WTC11 (cell line): Measurements from ENCODE around the gene AIG1. TPM values are rescaled to one million over a fixed set of nuclear protein-coding genes. Genes with fewer than 3 reads are reported as not detected.
"Not testable (repeated sequence)": the region's sequence is repeated elsewhere in the genome, so short reads cannot be mapped to it uniquely, and the experiment has no call there.

ENCODE experiments used
- ATAC-seq: fragments of 200-7000 bp; cut with Tn5 transposase; 2 replicates; pipeline ENCODE4 v1.10.0; 2021; ENCODE audit warnings: mild to moderate bottlenecking, moderate library complexity
- CTCF ChIA-PET: fragments of 300-600 bp; sonication (Branson Sonifier 250); formaldehyde crosslinking; loops from one replicate; lab custom pipeline; 2021; ENCODE audit warnings: antibody characterized with exemption; lab: Charles Lee
- POLR2A ChIA-PET: fragments of 350-600 bp; sonication (Branson Sonifier 250); formaldehyde crosslinking; loops from one replicate; lab custom pipeline; 2021; ENCODE audit warnings: antibody characterized with exemption; lab: Charles Lee
- DNase-seq: peaks from one replicate; pipeline ENCODE4 v3.0.0; 2021; ENCODE audit warnings: low spot score
- H3K27ac Mint-ChIP-seq: 2 replicates; pipeline ENCODE4 v1.8.0; 2021; ENCODE audit warnings: mixed read lengths
- H3K27me3 Mint-ChIP-seq: 2 replicates; pipeline ENCODE4 v1.8.0; 2021; ENCODE audit warnings: low read depth, mild to moderate bottlenecking, moderate library complexity, mixed read lengths
- H3K36me3 Mint-ChIP-seq: 2 replicates; pipeline ENCODE4 v1.8.0; 2021; ENCODE audit warnings: mixed read lengths
- H3K4me1 Mint-ChIP-seq: 2 replicates; pipeline ENCODE4 v1.8.0; 2022; ENCODE audit warnings: mixed read lengths
- H3K4me3 Mint-ChIP-seq: 2 replicates; pipeline ENCODE4 v1.8.0; 2021; ENCODE audit warnings: mild to moderate bottlenecking, moderate library complexity, mixed read lengths
- H3K9me3 Mint-ChIP-seq: 2 replicates; pipeline ENCODE4 v1.8.0; 2021; ENCODE audit warnings: mixed read lengths
- E2F5 ChIP-seq: sonication (generic); formaldehyde crosslinking; IDR thresholded peaks from 2 replicates; pipeline ENCODE4 v1.8.1; 2022; ENCODE audit warnings: mild to moderate bottlenecking, moderate library complexity, missing genetic modification reagents
- ETV6 ChIP-seq: sonication (generic); formaldehyde crosslinking; IDR thresholded peaks from 2 replicates; pipeline ENCODE4 v1.8.1; 2022; ENCODE audit warnings: mild to moderate bottlenecking, missing genetic modification reagents
- FOXP1 ChIP-seq: sonication (generic); formaldehyde crosslinking; IDR thresholded peaks from 2 replicates; pipeline ENCODE4 v1.8.0; 2022; ENCODE audit warnings: missing genetic modification reagents, mild to moderate bottlenecking, moderate library complexity, borderline replicate concordance
- HMGA2 ChIP-seq: fragments of 250-450 bp; sonication (Bioruptor Pico); IDR thresholded peaks from 2 replicates; pipeline ENCODE4 v1.4.0; 2021; ENCODE audit warnings: mild to moderate bottlenecking, moderate library complexity
- HMGXB4 ChIP-seq: sonication (generic); formaldehyde crosslinking; IDR thresholded peaks from 2 replicates; pipeline ENCODE4 v1.8.1; 2023; ENCODE audit warnings: mild to moderate bottlenecking, moderate library complexity, missing genetic modification reagents
- JAZF1 ChIP-seq: fragments of 250-450 bp; sonication (Bioruptor Pico); IDR thresholded peaks from 2 replicates; pipeline ENCODE4 v1.9.0; 2021; ENCODE audit warnings: moderate library complexity, mild to moderate bottlenecking, inconsistent platforms
- JUN ChIP-seq: sonication (generic); formaldehyde crosslinking; IDR thresholded peaks from 2 replicates; pipeline ENCODE4 v1.8.0; 2023; ENCODE audit warnings: mild to moderate bottlenecking, missing genetic modification reagents
- NFE2L1 ChIP-seq: sonication (generic); formaldehyde crosslinking; IDR thresholded peaks from 2 replicates; pipeline ENCODE4 v1.8.1; 2023; ENCODE audit warnings: missing genetic modification reagents
- PRRX2 ChIP-seq: fragments of 250-450 bp; sonication (Bioruptor Pico); IDR thresholded peaks from 2 replicates; pipeline ENCODE4 v1.8.0; 2021; ENCODE audit warnings: mild to moderate bottlenecking
- RELA ChIP-seq: sonication (generic); formaldehyde crosslinking; IDR thresholded peaks from 2 replicates; pipeline ENCODE4 v1.8.1; 2022; ENCODE audit warnings: missing genetic modification reagents, mild to moderate bottlenecking, borderline replicate concordance
- RORB ChIP-seq: fragments of 250-450 bp; sonication (Bioruptor Pico); IDR thresholded peaks from 2 replicates; pipeline ENCODE4 v1.9.0; 2021; ENCODE audit warnings: mild to moderate bottlenecking
- SP1 ChIP-seq: sonication (generic); formaldehyde crosslinking; conservative IDR thresholded peaks from 2 replicates; pipeline ENCODE4 v1.8.1; 2022; ENCODE audit warnings: missing genetic modification reagents
- TP53 ChIP-seq: sonication (generic); formaldehyde crosslinking; IDR thresholded peaks from 2 replicates; pipeline ENCODE4 v1.8.1; 2023; ENCODE audit warnings: mild to moderate bottlenecking, missing genetic modification reagents
- ZNF121 ChIP-seq: sonication (generic); formaldehyde crosslinking; IDR thresholded peaks from 2 replicates; pipeline ENCODE4 v1.8.0; 2023; ENCODE audit warnings: missing genetic modification reagents
- ZNF232 ChIP-seq: sonication (generic); formaldehyde crosslinking; IDR thresholded peaks from 2 replicates; pipeline ENCODE4 v1.8.0; 2022; ENCODE audit warnings: mild to moderate bottlenecking, missing genetic modification reagents
- ZNF263 ChIP-seq: sonication (generic); formaldehyde crosslinking; IDR thresholded peaks from 2 replicates; pipeline ENCODE4 v1.8.1; 2022; ENCODE audit warnings: low read depth, mild to moderate bottlenecking, moderate library complexity, missing genetic modification reagents
- total RNA-seq: library from RNA; stranded (reverse); gene quantifications from 3 replicates; pipeline ENCODE4 v1.2.3, GENCODE V29; 2021
- TF ChIP-seq, protein P1 (sequence below): sonication (generic); formaldehyde crosslinking; IDR thresholded peaks from 2 replicates; pipeline ENCODE4 v1.8.0; 2023; ENCODE audit warnings: mild to moderate bottlenecking, missing genetic modification reagents
- TF ChIP-seq, protein P2 (sequence below): sonication (generic); formaldehyde crosslinking; IDR thresholded peaks from 2 replicates; pipeline ENCODE4 v1.8.1; 2022; ENCODE audit warnings: low read depth, missing genetic modification reagents, borderline replicate concordance
- TF ChIP-seq, protein P3 (sequence below): sonication (generic); formaldehyde crosslinking; IDR thresholded peaks from 2 replicates; pipeline ENCODE4 v1.8.1; 2022; ENCODE audit warnings: missing genetic modification reagents, borderline replicate concordance

Gene AIG1
- total RNA-seq, 1 experiment from 2014 or later: 38.8 TPM

DNA sequence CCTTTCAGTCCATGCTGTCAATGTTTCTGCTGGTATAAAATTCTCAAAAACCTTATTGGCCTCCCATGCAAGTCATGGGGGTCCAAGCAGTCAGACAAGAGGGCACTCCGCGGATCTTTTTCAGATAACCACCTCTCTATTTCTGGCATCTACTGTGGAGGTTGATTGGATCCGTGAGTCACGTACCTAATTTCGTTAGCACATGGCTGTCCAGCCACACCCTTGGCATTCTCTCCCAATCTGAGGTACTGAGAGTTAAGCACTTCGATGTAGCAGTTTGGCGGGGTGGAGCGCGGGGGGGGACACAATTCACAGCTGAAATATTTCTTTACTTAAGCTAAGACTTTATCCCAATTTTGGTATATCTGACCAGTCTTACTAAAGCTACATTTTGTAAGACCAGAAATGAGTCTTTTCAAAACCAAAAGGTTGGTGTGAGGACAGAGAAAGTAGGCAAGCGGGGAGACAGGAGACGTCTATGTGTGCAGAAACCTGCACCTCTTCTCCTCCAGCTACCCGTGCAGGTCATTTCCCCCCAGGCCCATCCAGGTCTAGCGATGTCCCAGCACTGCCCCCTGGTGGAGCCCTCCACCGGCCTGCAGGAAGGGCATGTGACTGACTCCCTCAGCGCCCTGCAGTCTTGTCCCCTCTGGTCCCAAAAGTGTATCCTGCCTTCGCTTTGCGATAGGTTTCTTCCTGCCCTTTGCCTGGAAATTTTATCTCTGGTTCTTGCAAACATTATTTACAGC lies 276.7 kb downstream of the AIG1 start (continued):
- no peak for TF ChIP-seq TP53 (CRISPR knock-in tag)
- TF ChIP-seq ZNF263 (CRISPR knock-in tag): no peak
- TF ChIP-seq ZNF121 (CRISPR knock-in tag): 0 out of 2 replicates have a peak, but pooled peaks have one; percentile 19
- no peak for TF ChIP-seq ETV6 (CRISPR knock-in tag)
- no peak for TF ChIP-seq NFE2L1
- no peak for TF ChIP-seq PRRX2 (CRISPR knock-in tag)
- TF ChIP-seq JUN (CRISPR knock-in tag): no peak
- TF ChIP-seq HMGXB4 (CRISPR knock-in tag): no peak

DNA sequence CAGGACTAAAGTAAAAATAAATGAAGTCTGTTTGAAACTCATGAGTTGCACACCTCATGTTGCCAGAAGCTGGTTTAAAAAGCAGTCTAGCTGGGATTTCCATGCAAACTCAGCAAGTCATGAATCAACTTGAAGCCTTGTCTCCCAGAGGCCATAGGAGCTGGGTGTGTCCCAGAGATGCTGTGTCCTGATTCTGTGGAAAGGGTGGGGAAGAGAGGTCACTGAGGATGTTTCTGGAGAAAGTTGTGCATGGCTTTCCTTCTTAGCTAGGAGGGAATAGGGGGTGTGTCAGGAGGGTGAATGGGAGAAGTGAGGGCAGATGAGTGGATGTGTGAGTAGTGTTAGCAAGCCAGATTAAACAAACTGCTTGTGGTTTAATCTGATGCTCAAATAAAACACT lies 278.5 kb downstream of the AIG1 start:
- CTCF ChIA-PET: interaction anchor here (1.2 to 4.3 kb wide), 4 partner anchors 23 to 865 kb away, joined by 3 to 68 read pairs (median 18); no protein-coding TSS in a partner anchor
- DNase-seq (no peak), ATAC-seq (no peak)
- H3K27ac Mint-ChIP-seq: no peak overlapping the region
- 0 out of 2 replicates have a peak, but pooled peaks cover 2% of the 10 kb centered on the region for H3K36me3 Mint-ChIP-seq
- TF ChIP-seq, protein P1, sequence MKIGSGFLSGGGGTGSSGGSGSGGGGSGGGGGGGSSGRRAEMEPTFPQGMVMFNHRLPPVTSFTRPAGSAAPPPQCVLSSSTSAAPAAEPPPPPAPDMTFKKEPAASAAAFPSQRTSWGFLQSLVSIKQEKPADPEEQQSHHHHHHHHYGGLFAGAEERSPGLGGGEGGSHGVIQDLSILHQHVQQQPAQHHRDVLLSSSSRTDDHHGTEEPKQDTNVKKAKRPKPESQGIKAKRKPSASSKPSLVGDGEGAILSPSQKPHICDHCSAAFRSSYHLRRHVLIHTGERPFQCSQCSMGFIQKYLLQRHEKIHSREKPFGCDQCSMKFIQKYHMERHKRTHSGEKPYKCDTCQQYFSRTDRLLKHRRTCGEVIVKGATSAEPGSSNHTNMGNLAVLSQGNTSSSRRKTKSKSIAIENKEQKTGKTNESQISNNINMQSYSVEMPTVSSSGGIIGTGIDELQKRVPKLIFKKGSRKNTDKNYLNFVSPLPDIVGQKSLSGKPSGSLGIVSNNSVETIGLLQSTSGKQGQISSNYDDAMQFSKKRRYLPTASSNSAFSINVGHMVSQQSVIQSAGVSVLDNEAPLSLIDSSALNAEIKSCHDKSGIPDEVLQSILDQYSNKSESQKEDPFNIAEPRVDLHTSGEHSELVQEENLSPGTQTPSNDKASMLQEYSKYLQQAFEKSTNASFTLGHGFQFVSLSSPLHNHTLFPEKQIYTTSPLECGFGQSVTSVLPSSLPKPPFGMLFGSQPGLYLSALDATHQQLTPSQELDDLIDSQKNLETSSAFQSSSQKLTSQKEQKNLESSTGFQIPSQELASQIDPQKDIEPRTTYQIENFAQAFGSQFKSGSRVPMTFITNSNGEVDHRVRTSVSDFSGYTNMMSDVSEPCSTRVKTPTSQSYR (CRISPR knock-in tag): no peak
- TF ChIP-seq ETV6 (CRISPR knock-in tag): no peak
- H3K4me3 Mint-ChIP-seq: no peak overlapping the region
- H3K9me3 Mint-ChIP-seq: no peaks in the 10 kb centered on the region
- peaks cover 12% of the 10 kb centered on the region for H3K4me1 Mint-ChIP-seq
- H3K27me3 Mint-ChIP-seq: no peaks in the 10 kb centered on the region
- POLR2A ChIA-PET: no interaction called here

GRCh38 chr6:143345477-143345876 lies 284.8 kb downstream of the AIG1 start:
- CTCF ChIA-PET: interaction anchor here (0.9 kb wide), 1 partner anchor 8 kb away, joined by 5 read pairs; no protein-coding TSS in a partner anchor
- H3K27ac Mint-ChIP-seq, H3K4me1 Mint-ChIP-seq, H3K9me3 Mint-ChIP-seq, ATAC-seq, H3K36me3 Mint-ChIP-seq, H3K4me3 Mint-ChIP-seq, H3K27me3 Mint-ChIP-seq, POLR2A ChIA-PET, DNase-seq: not testable (repeated sequence)

DNA sequence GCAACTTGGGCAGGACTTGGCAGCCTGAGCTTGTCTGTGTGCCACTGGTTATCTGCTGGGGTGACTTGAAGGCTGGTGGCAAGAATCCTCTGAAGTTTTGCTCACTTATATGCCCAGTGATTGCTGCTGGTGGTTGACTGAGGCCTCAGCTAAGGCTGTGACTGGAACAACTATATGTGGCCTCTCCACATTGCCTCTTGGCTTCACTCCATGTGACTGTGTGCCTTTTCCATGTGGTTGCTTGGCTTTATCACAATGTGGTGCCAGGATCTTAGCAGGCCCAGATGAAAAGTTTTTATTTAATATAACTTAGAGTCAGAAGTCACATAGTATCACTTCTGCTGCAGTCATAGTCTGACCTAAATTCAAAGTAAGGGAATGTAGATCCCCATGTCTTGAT lies 285.3 kb downstream of the AIG1 start:
- TF ChIP-seq SP1 (CRISPR knock-in tag): no peak
- no peak for TF ChIP-seq E2F5 (CRISPR knock-in tag)
- TF ChIP-seq, protein P2, sequence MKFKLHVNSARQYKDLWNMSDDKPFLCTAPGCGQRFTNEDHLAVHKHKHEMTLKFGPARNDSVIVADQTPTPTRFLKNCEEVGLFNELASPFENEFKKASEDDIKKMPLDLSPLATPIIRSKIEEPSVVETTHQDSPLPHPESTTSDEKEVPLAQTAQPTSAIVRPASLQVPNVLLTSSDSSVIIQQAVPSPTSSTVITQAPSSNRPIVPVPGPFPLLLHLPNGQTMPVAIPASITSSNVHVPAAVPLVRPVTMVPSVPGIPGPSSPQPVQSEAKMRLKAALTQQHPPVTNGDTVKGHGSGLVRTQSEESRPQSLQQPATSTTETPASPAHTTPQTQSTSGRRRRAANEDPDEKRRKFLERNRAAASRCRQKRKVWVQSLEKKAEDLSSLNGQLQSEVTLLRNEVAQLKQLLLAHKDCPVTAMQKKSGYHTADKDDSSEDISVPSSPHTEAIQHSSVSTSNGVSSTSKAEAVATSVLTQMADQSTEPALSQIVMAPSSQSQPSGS (CRISPR knock-in tag): no peak
- TF ChIP-seq HMGA2: no peak
- TF ChIP-seq ETV6 (CRISPR knock-in tag): no peak
- no peak for TF ChIP-seq FOXP1 (CRISPR knock-in tag)
- TF ChIP-seq RELA (CRISPR knock-in tag): no peak
- TF ChIP-seq, protein P3, sequence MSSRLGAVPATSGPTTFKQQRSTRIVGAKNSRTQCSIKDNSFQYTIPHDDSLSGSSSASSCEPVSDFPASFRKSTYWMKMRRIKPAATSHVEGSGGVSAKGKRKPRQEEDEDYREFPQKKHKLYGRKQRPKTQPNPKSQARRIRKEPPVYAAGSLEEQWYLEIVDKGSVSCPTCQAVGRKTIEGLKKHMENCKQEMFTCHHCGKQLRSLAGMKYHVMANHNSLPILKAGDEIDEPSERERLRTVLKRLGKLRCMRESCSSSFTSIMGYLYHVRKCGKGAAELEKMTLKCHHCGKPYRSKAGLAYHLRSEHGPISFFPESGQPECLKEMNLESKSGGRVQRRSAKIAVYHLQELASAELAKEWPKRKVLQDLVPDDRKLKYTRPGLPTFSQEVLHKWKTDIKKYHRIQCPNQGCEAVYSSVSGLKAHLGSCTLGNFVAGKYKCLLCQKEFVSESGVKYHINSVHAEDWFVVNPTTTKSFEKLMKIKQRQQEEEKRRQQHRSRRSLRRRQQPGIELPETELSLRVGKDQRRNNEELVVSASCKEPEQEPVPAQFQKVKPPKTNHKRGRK (CRISPR knock-in tag): no peak
- no peak for TF ChIP-seq ZNF232 (CRISPR knock-in tag)
- TF ChIP-seq JAZF1 (CRISPR knock-in tag): no peak
- no peak for TF ChIP-seq RORB
- DNase-seq: no peak
- no peak overlapping the region for H3K27ac Mint-ChIP-seq

More for the DNA sequence above, 285.3 kb downstream of the AIG1 start:
- ChIA-PET CTCF (interaction anchor here (0.9 kb wide), 1 partner anchor 9 kb away, joined by 5 read pairs; no protein-coding TSS in a partner anchor), POLR2A (no interaction called here)
- no peaks in the 10 kb centered on the region for H3K9me3 Mint-ChIP-seq
- no peak overlapping the region for H3K4me3 Mint-ChIP-seq
- no peaks in the 10 kb centered on the region for H3K4me1 Mint-ChIP-seq
- H3K27me3 Mint-ChIP-seq: no peaks in the 10 kb centered on the region
- H3K36me3 Mint-ChIP-seq: 0 out of 2 replicates have a peak, but pooled peaks cover under 1% of the 10 kb centered on the region
- no peak for ATAC-seq
